HTERT RPE-1 (cell line): ENCODE results near the gene LCE1F.

Source experiments
- in situ Hi-C: fragments of 300-500 bp; cut with MboI; formaldehyde crosslinking; loops from 4 replicates; pipeline ENCODE4 v1.14.3; 2020; ENCODE audit warnings: low sequenced_read_pairs

The LCE1F gene

DNA sequence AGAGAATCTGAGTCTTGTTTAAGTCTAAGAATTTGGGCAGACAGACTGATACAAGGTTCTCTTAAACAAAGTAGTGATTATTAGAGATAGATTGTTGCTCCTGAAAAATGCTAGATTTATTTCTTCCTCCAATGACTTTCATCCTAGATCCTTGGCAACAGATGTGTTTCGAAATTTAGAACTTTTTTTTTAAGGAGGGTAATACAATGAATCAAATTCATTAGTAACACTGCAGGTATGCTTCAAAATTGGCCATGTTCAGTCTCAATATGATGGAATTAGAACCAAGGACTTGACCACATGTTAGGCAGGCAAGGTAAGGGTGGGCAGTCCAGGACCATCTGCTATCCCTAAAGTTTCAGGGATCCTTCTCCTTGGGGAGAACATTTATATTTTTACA lies 4.5 kb upstream of the LCE1F start:
- in situ Hi-C loops: no loop called here

DNA sequence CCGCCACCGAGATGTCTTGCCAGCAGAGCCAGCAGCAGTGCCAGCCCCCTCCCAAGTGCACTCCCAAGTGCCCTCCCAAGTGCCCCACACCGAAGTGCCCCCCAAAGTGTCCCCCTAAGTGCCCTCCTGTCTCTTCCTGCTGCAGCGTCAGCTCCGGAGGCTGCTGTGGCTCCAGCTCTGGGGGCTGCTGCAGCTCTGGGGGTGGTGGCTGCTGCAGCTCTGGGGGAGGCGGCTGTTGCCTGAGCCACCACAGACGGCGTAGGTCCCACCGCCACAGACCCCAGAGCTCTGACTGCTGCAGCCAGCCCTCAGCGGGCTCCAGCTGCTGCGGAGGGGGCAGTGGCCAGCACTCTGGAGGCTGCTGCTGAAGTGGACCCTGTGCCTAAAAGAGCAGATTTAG lies 1.4 kb downstream of the LCE1F start:
- in situ Hi-C loops: no loop called here

DNA sequence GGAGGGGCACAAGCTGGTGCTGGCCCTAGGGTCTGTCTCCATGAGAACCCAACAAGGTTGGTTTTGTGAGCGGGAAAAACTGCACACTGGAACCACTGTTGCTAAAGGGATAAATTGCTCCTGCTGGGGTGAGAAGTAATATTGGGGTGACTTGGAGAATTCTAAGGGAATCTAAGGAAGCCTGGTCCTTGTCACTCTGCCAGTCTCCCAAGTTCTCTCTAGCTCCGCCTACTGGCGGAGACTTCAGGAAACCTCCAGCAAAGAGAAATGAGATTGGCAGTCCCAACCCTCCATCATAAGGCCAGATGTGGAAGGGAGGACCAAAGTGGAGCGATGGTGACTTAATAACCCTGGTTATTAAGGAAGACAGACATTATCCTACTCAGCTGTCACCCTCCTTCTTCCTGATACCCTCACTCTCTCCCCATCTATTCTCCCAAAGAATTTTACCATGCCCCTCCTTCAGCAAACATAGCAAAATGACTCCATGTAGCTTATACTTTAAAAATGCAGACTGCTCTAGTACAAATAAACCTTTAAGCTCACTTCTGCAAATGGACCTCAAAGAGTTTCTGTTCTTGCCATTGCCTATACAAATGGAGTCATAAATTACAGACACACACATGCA lies 2.7 kb downstream of the LCE1F start:
- in situ Hi-C loops: no loop called here

DNA sequence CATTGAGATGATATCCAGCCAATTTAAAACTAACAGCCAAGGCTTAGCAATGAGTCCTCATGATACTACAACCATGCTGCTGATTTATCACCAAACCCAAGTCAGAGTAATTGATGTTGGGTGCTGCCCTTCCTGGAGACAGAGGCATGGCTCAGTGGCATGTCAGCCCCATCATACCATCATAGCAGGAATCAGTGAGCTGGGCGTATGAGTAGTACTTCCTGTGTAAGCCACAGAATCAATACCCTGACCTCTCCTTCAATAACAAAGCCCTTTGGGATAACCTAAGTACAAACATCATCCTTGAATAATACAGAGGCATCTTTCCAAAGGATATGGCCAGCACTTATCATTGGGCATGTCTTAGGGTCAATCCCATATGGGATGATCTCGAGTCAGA lies 8.2 kb downstream of the LCE1F start:
- in situ Hi-C loops: no loop called here

DNA sequence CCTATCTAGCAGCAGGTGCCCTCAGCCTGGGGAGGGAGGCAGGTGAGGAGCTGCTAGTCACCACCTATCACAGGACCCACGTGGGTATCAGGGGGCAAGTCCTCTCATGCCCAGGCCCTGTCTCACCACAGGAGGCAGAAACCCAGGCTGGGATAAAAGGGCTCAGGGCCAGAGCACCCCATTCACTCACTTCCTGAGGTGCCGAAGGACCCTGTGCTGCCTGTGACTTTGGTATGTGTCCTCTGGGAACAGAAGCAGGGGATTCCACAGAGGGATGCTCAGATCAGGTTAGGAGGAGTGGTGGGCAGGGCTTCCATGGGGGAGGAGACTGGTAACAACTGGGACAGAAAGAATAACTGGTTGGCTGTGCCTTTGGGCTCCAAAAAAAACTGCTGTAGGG lies 11.1 kb downstream of the LCE1F start, which contains the start of gene LCE1E:
Gene LCE1E (plus strand): TSS at position 181 of the 400 bp plus-strand sequence. CDS start 1,043 bp downstream, outside the sequence.
- in situ Hi-C loops: no loop called here

DNA sequence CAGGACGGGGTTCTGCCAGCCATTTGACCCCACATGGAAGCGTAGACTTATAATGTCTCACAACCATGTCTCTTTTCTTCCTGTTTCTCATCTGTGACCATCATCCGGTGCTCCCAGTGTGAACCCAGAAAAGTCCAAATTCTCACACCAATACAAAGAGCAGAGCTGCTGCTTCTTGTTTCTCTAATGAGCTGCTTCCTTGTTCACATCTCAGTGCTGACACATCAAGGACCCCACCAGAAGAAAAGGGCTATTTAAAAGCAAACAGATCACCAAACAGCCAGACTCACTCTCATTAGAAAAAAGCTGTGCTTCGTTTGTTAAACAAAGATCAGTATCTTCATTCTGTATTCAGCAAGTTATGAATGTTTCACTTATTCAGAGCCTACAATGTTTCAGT lies 20.7 kb downstream of the LCE1F start:
- in situ Hi-C loops: no loop called here

DNA sequence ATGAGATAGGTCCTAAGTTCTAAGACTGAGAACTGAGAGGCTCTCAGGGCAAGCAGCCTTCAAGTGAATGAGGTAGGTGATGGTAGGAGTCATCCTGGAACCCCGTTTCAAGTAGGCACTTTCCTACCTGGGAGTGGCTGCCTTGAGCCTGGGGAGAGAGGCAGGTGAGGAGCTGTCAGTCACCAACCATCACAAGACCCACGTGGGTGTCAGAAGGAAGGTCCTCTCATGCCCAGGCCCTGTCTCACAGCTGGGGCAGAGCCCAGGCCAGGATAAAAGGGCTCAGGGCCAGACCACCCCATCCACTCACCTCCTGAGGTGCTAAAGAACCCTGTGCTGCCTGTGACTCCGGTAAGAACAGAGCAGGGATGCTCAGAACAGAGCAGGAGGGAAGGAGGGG lies 21.5 kb downstream of the LCE1F start, which contains the start of gene LCE1D:
Gene LCE1D (plus strand): TSS at position 301 of the 400 bp plus-strand sequence. CDS start 1,074 bp downstream, outside the sequence.
- in situ Hi-C loops: no loop called here

DNA sequence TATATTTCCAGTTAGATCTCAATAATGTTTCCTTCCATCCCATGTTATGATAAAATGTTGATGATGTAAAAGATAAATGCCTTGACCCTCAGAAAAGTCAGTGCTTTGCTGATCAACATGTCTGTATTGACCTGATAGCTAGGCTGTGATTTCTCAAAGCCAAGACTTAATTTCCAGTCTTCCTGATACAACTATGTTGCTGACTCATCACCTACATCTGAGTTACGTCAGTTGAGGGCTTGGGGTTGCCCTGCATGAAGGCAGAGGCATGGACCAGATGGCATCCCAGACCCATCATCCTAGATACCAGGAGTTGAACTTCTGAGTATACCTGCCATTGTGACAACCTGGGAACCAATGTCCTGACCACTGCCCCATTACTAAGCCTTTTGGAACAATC lies 26.4 kb downstream of the LCE1F start:
- in situ Hi-C loops: no loop called here

DNA sequence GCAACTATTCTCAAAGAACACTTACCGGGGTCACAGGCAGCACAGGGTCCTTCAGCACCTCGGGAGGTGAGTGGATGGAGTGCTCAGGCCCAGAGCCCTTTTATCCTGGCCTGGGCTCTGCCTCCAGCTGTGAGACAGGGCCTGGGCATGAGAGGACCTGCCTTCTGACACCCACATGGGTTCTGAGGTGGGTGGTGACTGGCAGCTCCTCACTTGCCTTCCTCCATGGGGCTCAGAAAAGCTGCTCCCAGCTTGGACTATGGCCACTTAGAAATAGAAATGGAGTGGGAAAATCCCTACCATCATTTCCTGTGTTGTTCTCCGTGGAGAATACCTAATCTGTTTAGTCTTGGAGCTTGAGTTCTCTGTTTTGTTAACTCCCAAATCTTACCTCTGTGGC lies 31.6 kb downstream of the LCE1F start, which contains the start of gene LCE1C:
Gene LCE1C (minus strand): TSS at position 76 of the 400 bp plus-strand sequence. CDS start 1,173 bp downstream, outside the sequence.
- in situ Hi-C loops: no loop called here

DNA sequence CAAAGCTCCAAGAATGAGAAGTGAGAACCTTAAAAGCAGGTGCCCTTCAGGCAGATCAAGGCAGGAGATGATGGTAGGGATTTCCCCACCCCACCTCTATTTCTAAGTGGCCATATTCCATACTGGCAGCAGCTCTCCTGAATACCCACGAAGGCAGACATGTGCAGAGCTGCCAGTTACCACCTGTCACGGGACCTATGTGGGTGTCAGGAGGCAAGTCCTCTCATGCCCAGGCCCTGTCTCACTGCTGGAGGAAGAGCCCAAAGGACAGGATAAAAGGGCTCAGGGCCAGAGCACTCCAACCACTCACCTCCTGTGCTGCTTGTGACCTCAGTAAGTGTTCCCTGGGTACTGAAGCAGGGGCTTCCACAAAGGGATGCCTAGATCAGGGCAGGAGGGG lies 36.1 kb downstream of the LCE1F start:
- in situ Hi-C loops: no loop called here

DNA sequence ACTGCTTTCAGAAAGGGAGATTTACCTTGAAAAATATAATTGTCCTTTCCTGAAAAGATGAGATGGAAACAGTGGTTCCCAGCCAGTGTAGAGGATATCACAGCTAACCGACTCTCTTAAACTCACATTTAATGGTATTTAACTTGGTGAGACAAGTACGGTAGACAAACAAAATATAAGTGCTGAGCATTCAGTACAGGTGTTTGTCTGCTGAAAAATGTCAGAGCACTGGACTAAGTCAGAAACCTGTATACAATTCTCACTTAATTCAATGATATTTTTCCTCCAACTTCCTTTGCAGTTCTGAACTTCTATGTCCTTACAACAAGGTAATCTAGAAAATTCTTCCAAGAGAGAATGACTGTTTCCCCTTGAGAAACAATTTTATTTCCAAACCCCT lies 36.7 kb downstream of the LCE1F start, which contains the start of gene LCE1B:
Gene LCE1B (plus strand): TSS at position 301 of the 400 bp plus-strand sequence. CDS start 476 bp downstream, outside the sequence.
- in situ Hi-C loops: no loop called here

DNA sequence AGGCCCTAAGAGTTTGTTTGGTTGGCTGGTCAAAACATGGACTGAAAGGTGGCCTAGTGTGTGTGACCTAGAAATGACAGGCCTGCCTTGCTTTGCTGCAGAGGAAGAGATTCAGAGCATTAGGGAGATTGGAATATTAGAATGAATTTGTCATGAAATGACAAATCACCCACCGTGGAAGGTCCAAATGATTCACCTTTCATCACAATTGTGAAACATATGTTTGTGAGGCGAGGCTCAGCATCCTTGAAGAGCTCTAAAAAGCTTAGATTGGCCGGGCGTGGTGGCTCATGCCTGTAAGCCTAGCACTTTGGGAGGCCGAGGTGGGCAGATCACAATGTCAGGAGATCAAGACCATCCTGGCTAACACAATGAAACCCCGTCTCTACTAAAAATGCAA lies 42.4 kb downstream of the LCE1F start:
- in situ Hi-C loops: no loop called here

DNA sequence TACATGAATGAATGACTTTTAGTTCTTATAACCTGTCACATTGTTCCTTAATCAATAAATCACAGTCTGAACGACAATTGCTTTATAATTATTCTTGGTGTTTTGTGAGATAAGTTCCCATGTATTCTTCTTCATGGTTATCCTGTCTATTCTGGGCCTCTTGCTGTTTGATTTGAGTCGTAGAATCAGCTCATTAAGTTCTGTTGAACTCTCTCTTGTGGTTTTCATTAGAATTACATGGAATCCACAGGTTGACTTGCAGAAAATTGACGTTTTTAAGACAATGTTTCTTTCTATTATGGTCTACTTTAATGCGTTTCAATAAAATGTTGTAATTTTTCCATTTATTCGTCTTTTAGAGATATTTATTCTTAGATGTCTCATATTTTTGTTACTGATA lies 48.4 kb downstream of the LCE1F start:
- in situ Hi-C loops: no loop called here

DNA sequence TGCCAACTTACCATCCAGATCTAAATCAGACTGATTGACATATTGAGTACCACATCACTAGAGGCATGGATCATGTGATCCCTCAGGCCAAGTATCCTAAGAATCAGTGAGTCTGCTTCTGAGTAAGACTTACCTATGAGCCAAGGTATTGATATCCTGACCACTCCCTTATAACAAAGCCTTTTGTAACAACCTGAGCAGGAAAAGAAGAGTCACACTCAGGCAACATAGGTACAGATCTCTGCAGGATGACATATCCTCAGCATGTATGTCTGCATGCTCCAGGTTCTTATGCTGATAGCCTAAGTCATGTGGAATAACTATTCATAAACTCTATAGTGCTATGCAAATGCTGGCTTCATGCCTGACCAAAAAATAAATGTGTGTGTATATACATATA lies 50.0 kb downstream of the LCE1F start:
- in situ Hi-C loops: no loop called here
